Measurements from ENCODE around the gene ACAT2.
A peak's percentile ranks its signal among the peaks of the same experiment; 100 is the strongest.
"Not testable (repeated sequence)": the region's sequence is repeated elsewhere in the genome, so short reads cannot be mapped to it uniquely, and the experiment has no call there.

The ACAT2 gene

GRCh38 chr6:159726255-159726917, 35.5 kb upstream of the ACAT2 start:
- no peak for DNase-seq (ENCODE audit: low read depth)
- no peak for TF ChIP-seq CTCF (IDR thresholded peaks at IDR 0.05; ENCODE audit: insufficient read depth, low read depth, low read length, missing control alignments)
- peak overlapping the region; percentile 79 for H3K4me3 ChIP-seq (ENCODE audit: low read length)

- peak; percentile 98 for DNase-seq (ENCODE audit: low read depth)
- peak within 1 kb of the TSS; percentile 84 for H3K4me3 ChIP-seq (ENCODE audit: low read length)
- TF ChIP-seq CTCF (IDR thresholded peaks at IDR 0.05; ENCODE audit: insufficient read depth, low read depth, low read length, missing control alignments), result no peak
Measured at GRCh38 chr6:159726918-159727716, 34.7 kb upstream of the ACAT2 start, which contains the start of gene WTAP. Gene WTAP, plus strand, starts transcription at chr6:159727506. Its CDS starts 8,760 bp downstream, at chr6:159736266.

GRCh38 chr6:159727717-159728445, 34.0 kb upstream of the ACAT2 start:
- no peak for TF ChIP-seq CTCF (IDR thresholded peaks at IDR 0.05; ENCODE audit: insufficient read depth, low read depth, low read length, missing control alignments)
- peak; percentile 22 for DNase-seq (ENCODE audit: low read depth)
- H3K4me3 ChIP-seq (ENCODE audit: low read length), result peak overlapping the region; percentile 84

GRCh38 chr6:159728531-159728964, 33.3 kb upstream of the ACAT2 start:
- peak overlapping the region; percentile 84 for H3K4me3 ChIP-seq (ENCODE audit: low read length)
- DNase-seq (ENCODE audit: low read depth), result peak; percentile 13
- TF ChIP-seq CTCF (IDR thresholded peaks at IDR 0.05; ENCODE audit: insufficient read depth, low read depth, low read length, missing control alignments), result no peak

GRCh38 chr6:159729598-159730331, 32.1 kb upstream of the ACAT2 start:
- peak; percentile 24 for DNase-seq (ENCODE audit: low read depth)
- H3K4me3 ChIP-seq (ENCODE audit: low read length), result peak overlapping the region; percentile 84
- TF ChIP-seq CTCF (IDR thresholded peaks at IDR 0.05; ENCODE audit: insufficient read depth, low read depth, low read length, missing control alignments), result no peak

- no peak for TF ChIP-seq CTCF (IDR thresholded peaks at IDR 0.05; ENCODE audit: insufficient read depth, low read depth, low read length, missing control alignments)
- DNase-seq (ENCODE audit: low read depth), result no peak
- no peak overlapping the region for H3K4me3 ChIP-seq (ENCODE audit: low read length)
Measured at GRCh38 chr6:159730332-159730676, 31.5 kb upstream of the ACAT2 start.

- not testable (repeated sequence) for DNase-seq (ENCODE audit: low read depth); H3K4me3 ChIP-seq (ENCODE audit: low read length)
Measured at GRCh38 chr6:159732550-159732949, 29.3 kb upstream of the ACAT2 start.

GRCh38 chr6:159733395-159733794, 28.4 kb upstream of the ACAT2 start:
- not testable (repeated sequence) for DNase-seq (ENCODE audit: low read depth); H3K4me3 ChIP-seq (ENCODE audit: low read length)
